ENCODE data around the gene DOCK4. TPM values are rescaled to one million over a fixed set of nuclear protein-coding genes. Genes with fewer than 3 reads are reported as not detected.

Gene DOCK4
- total and polyA plus RNA-seq, 10 of the 15 experiments (the other 5 are each of a cell fraction or from before 2014, with no cell fraction given), result 0.03 to 0.73 (median 0.38) TPM

DNA sequence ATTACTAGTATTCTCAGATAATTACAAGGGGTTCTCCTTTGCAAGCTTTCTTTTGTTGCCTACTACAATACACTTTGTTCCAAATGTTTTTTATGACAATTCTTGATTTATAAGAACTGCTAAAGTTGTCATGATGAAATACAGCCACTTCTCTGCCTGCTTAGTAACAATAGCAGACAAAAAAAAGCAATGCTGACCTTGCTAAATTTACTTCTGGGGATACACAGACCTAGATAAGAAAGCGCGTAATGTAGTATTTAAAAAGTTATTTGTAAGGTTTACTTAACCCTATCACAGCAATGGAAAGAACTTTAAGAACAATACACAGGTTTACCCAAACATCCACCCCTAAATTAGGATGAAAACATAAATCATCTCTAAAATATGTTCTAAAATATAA is 311.1 kb downstream of the DOCK4 start:
- FAIRE-seq, result no peak
- TF ChIP-seq BRCA1 (IDR thresholded peaks at IDR 0.05; ENCODE audit: low read depth, low read length) (no peak), IKZF1 (conservative IDR thresholded peaks at IDR 0.05) (no peak), LARP7 (IDR thresholded peaks at IDR 0.05) (no peak), ZBED1 (IDR thresholded peaks at IDR 0.05; ENCODE audit: borderline replicate concordance) (no peak), FOXK2 (IDR thresholded peaks at IDR 0.05) (no peak), BCLAF1 (IDR thresholded peaks at IDR 0.05) (no peak), NFIC (IDR thresholded peaks at IDR 0.05; ENCODE audit: low read depth, low read length) (no peak), ZBTB4 (CRISPR knock-in tag; IDR thresholded peaks at IDR 0.05) (no peak), TCF3 (IDR thresholded peaks at IDR 0.05; ENCODE audit: borderline replicate concordance, insufficient read depth, low read depth, low read length) (no peak), EZH2 (IDR thresholded peaks at IDR 0.05; ENCODE audit: borderline replicate concordance, control insufficient read depth, low read depth, low read length) (no peak), TAF1 (IDR thresholded peaks at IDR 0.05; ENCODE audit: borderline replicate concordance, low read depth, low read length) (no peak), E2F8 (IDR thresholded peaks at IDR 0.05; ENCODE audit: low read depth, partially characterized antibody) (no peak), PAX8 (IDR thresholded peaks at IDR 0.05) (no peak), ASH2L (IDR thresholded peaks at IDR 0.05; ENCODE audit: borderline replicate concordance, low read depth) (no peak), RCOR1 (conservative IDR thresholded peaks at IDR 0.05; ENCODE audit: low read depth, low read length) (no peak), DPF2 (IDR thresholded peaks at IDR 0.05) (no peak), RUNX3 (IDR thresholded peaks at IDR 0.05; ENCODE audit: low read length) (no peak), HDAC6 (IDR thresholded peaks at IDR 0.05; ENCODE audit: unreplicated experiment) (no peak)

More for the DNA sequence above, 311.1 kb downstream of the DOCK4 start:
- intact Hi-C loops (cut with micrococcal nuclease; ENCODE audit: unreplicated experiment) (no loop called here), in situ Hi-C loops (cut with MboI) (no loop called here)
- H3K9me3 ChIP-seq (replicated peaks; ENCODE audit: control insufficient read depth, insufficient read depth, low read length), result no peaks in the 10 kb centered on the region
- CTCF ChIA-PET, result interaction anchor here (0.6 kb wide), 1 partner anchor 42 kb away, joined by 3 read pairs; no protein-coding TSS in a partner anchor
- no peaks in the 10 kb centered on the region for H4K20me1 ChIP-seq (ENCODE audit: control insufficient read depth, insufficient read depth)
- H3K4me1 ChIP-seq (ENCODE audit: control insufficient read depth, insufficient read depth, low read length), result no peaks in the 10 kb centered on the region
- H3K27me3 ChIP-seq (replicated peaks in 1 of 2; ENCODE audit: control insufficient read depth in 2 of 2, insufficient read depth in 2 of 2, low read length in 1 of 2), result no peaks in the 10 kb centered on the region
- H3K9ac ChIP-seq (ENCODE audit: control insufficient read depth, insufficient read depth, low read length), result no peak overlapping the region
- POLR2A ChIA-PET, result no interaction called here
- SMC1A ChIA-PET (ENCODE audit: uncharacterized antibody, unreplicated experiment), result no interaction called here
- H3K27ac ChIP-seq (ENCODE audit: control insufficient read depth, insufficient read depth), result no peak overlapping the region
- H3K4me2 ChIP-seq (ENCODE audit: control insufficient read depth, insufficient read depth), result no peak overlapping the region
- WGBS (ENCODE audit: insufficient coverage, insufficient replicate concordance, low lambda C conversion rate, missing lambda C conversion rate), result 96% methylated on average over 2 of the region's 2 CpGs
- DNase-seq (ENCODE audit: low read depth, low spot score), result no peak
- H3K4me3 ChIP-seq, result no peak overlapping the region
- no peaks in the 10 kb centered on the region for H3K36me3 ChIP-seq (ENCODE audit: control insufficient read depth in 2 of 2, insufficient read depth in 2 of 2, low read length in 1 of 2)
- no peak for ATAC-seq
- RAD21 ChIA-PET (ENCODE audit: unreplicated experiment), result no interaction called here
- H3K79me2 ChIP-seq (ENCODE audit: control insufficient read depth, insufficient read depth, low read length), result no peaks in the 10 kb centered on the region
- no TSS peak for BruUV-seq (replicated peaks)
- no peak overlapping the region for H2AFZ ChIP-seq (ENCODE audit: control insufficient read depth, low read depth, low read length)
